ENCODE data around the gene GABRG2. TPM values are rescaled to one million over a fixed set of nuclear protein-coding genes. Genes with fewer than 3 reads are reported as not detected.

The GABRG2 gene
- total RNA-seq (2016; rRNA removed; fragmentation: Illumina TruSeq; extraction: Trizol), result not detected in 2 replicates
- not detected in 2 replicates for total RNA-seq (2016; cell fraction: cytosol; rRNA removed; fragmentation: Illumina TruSeq; extraction: Trizol; ENCODE audit: low read depth)
- not detected in 2 replicates for total RNA-seq (2016; cell fraction: insoluble cytoplasmic fraction; rRNA removed; fragmentation: Illumina TruSeq; extraction: Trizol)
- not detected in 2 replicates for total RNA-seq (2016; cell fraction: membrane; rRNA removed; fragmentation: Illumina TruSeq; extraction: Trizol)
- not detected in 2 replicates for total RNA-seq (2016; cell fraction: nucleus; rRNA removed; fragmentation: Illumina TruSeq; extraction: Trizol)
- not detected in 2 replicates for polyA plus RNA-seq (2011; rRNA removed)
- not detected in 2 replicates for polyA plus RNA-seq (2011; cell fraction: cytosol; rRNA removed)
- not detected in 2 replicates for polyA plus RNA-seq (2011; cell fraction: nucleus; rRNA removed)
- not detected in 2 replicates for polyA plus RNA-seq (2012)
- polyA plus RNA-seq (2016; cell fraction: cytosol; fragmentation: Illumina TruSeq; extraction: Trizol; ENCODE audit: low read depth), result not detected in 2 replicates
- polyA plus RNA-seq (2016; cell fraction: insoluble cytoplasmic fraction; fragmentation: Illumina TruSeq; extraction: Trizol; ENCODE audit: low read depth), result not detected in 2 replicates
- polyA plus RNA-seq (2016; cell fraction: membrane; fragmentation: Illumina TruSeq; extraction: Trizol; ENCODE audit: low read depth), result not detected in 2 replicates
- polyA plus RNA-seq (2016; cell fraction: nucleus; fragmentation: Illumina TruSeq; extraction: Trizol; ENCODE audit: insufficient read depth, low read depth), result not detected in 2 replicates
- 0.16 TPM in 1 of 2 replicates, not detected in the other for polyA minus RNA-seq (2011; rRNA and poly(A)+ RNA removed; ENCODE audit: low replicate concordance)
- not detected in 2 replicates for polyA minus RNA-seq (2011; cell fraction: cytosol; rRNA and poly(A)+ RNA removed)
- polyA minus RNA-seq (2011; cell fraction: nucleus; rRNA and poly(A)+ RNA removed), result not detected in 2 replicates
- Bru-seq, nascent RNA, result percentile 1 among the genes with signal in this experiment
- not detected for BruChase-seq, experiment 1, labeled RNA remaining after a 6-hour chase
- not detected for BruChase-seq, experiment 2, labeled RNA remaining after a 2-hour chase
- long read RNA-seq, experiment 1, result 0 reads
- long read RNA-seq, experiment 2, result 0 reads

DNA sequence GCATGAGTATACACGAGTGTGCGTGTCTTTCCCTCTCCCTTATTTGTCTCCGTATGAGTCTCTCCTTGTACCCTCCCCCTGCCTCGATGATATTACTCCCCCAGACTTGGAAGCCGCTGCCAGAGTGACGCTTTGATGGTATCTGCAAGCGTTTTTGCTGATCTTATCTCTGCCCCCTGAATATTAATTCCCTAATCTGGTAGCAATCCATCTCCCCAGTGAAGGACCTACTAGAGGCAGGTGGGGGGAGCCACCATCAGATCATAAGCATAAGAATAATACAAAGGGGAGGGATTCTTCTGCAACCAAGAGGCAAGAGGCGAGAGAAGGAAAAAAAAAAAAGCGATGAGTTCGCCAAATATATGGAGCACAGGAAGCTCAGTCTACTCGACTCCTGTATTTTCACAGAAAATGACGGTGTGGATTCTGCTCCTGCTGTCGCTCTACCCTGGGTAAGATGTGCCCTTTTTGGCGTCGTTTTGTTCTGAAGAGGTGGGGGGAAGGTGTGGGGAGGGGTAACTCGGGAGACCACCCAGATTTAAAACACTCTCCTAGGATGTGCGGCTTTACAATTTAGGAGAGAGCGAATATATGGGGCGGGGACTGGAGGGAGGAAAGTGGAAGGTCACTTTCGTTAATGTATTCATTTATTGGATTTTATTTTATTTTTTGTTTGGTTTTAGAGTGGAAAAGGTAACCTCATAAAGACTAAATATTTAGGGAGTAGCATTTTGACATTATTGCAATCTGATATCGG, at the start of gene GABRG2:
TSS of gene GABRG2 (plus strand) at position 119 of the 757 bp plus-strand sequence. CDS start at position 346, 227 bp downstream.
- FAIRE-seq (no peak), ATAC-seq (no peak), DNase-seq (ENCODE audit: low spot score) (no peak)
- no peak within 1 kb of the TSS for H2AFZ ChIP-seq (ENCODE audit: low read length)
- H3K27ac ChIP-seq (ENCODE audit: extremely low read length, insufficient read depth, low read length), result no peak within 1 kb of the TSS
- no peak within 1 kb of the TSS for H3K4me2 ChIP-seq (ENCODE audit: low read depth, low read length)
- no peaks in the 10 kb centered on the region for H4K20me1 ChIP-seq (ENCODE audit: insufficient read depth, low read length)
- in situ Hi-C loops (cut with HindIII; ENCODE audit: extremely low pct_ligation_motif_present, low pct_unique_long_range_greater_than_20kb), result no loop called here
- H3K27me3 ChIP-seq (ENCODE audit: control insufficient read depth in 1 of 2, insufficient read depth in 2 of 2, low read length in 2 of 2), result no peaks in the 10 kb centered on the region
- ChIA-PET POLR2A (no interaction called here), CTCF (ENCODE audit: low intra/inter-chr PET ratio, low total read pairs) (no interaction called here)
- no peaks in the 10 kb centered on the region for H3K9me3 ChIP-seq (ENCODE audit: low read length)
- TF ChIP-seq HDAC1 (CRISPR knock-in tag; IDR thresholded peaks at IDR 0.05) (no peak), MLLT10 (CRISPR knock-in tag; IDR thresholded peaks at IDR 0.05) (no peak), ZBTB40 (IDR thresholded peaks at IDR 0.05) (no peak), ZBTB40 (CRISPR knock-in tag; IDR thresholded peaks at IDR 0.05) (no peak), SRSF9 (IDR thresholded peaks at IDR 0.05; ENCODE audit: borderline replicate concordance, insufficient read depth, low read depth, low read length, poor library complexity, severe bottlenecking) (no peak)
- no peaks in the 10 kb centered on the region for H3K79me2 ChIP-seq (ENCODE audit: insufficient read depth, low read length)
- 31% methylated on average over 21 of the region's 21 CpGs for whole genome bisulfite sequencing (ENCODE audit: low lambda C conversion rate)
- intact Hi-C loops (cut with micrococcal nuclease; ENCODE audit: unreplicated experiment), result no loop called here
- H3K4me1 ChIP-seq (ENCODE audit: insufficient read depth, low read length), result no peaks in the 10 kb centered on the region
- H3K9ac ChIP-seq (ENCODE audit: insufficient read depth, low read depth, low read length), result no peak within 1 kb of the TSS
- BruUV-seq (replicated peaks), result no TSS peak
- no peak within 1 kb of the TSS for H3K4me3 ChIP-seq (replicated peaks in 1 of 3; ENCODE audit: insufficient read depth in 1 of 3, low read depth in 2 of 3, low read length in 3 of 3)
- no peaks in the 10 kb centered on the region for H3K36me3 ChIP-seq (replicated peaks in 1 of 2; ENCODE audit: control insufficient read depth in 1 of 2, insufficient read depth in 2 of 2, low read length in 2 of 2)

Measured in HepG2 (cell line).